Urothelium cell line (cell line): Measurements from ENCODE around the gene ESR1.

ENCODE experiments used
- DNase-seq: peaks from one replicate; pipeline ENCODE4 v3.0.0; 2011; ENCODE audit warnings: low spot score, mixed read lengths
- FAIRE-seq: peaks from 2 replicates; lab custom pipeline; 2011; peaks lifted over from hg19 to GRCh38; lab: Jason Lieb, UNC

ESR1 gene

GRCh38 chr6:152166897-152167296, 359.4 kb downstream of the ESR1 start:
- DNase-seq (no peak), FAIRE-seq (no peak)

GRCh38 chr6:152167641-152168603, 360.4 kb downstream of the ESR1 start:
- DNase-seq = no peak
- no peak for FAIRE-seq

DNA sequence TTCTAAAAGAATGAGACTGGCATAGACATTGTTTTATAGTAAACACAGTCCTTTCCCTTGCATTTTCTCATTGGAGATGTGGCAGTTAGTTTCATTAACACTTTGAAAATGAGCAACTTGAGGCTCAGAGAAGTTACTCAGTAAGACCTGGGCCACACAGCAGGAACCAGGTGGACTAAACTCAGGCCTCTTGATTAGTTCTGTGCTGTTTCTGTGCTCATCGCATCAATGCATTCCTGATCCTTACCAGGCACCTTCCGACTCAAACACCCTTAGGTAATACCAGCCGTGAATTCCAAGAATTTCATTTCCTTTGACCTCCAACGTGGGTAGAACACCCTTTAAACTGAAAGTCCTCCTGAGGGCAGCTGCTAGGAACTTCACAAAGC, 362.8 kb downstream of the ESR1 start:
- FAIRE-seq (no peak), DNase-seq (no peak)

GRCh38 chr6:152170702-152171667, 363.5 kb downstream of the ESR1 start:
- DNase-seq (no peak), FAIRE-seq (no peak)

DNA sequence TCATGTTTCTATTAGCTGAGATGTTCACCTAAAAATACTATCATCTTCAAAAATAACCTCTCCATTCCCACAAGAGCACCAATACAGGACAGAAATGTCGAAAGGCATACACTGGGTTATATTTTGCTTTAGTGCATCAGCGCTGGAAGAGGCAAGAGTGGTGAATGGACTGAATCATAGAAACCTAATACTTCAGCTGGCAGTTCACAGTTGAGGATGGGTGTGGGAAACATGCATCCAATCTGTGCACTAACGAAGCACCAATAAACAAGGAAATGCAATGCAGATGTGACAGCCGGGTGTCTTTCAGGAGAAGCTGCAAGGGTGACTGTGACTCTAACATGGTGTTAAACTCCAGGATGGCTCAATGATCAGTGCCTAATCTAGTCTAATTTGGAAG, 365.8 kb downstream of the ESR1 start:
- DNase-seq (no peak), FAIRE-seq (no peak)

- FAIRE-seq = no peak
These were observed 366.5 kb downstream of the ESR1 start for GRCh38 chr6:152173957-152174356.

DNA sequence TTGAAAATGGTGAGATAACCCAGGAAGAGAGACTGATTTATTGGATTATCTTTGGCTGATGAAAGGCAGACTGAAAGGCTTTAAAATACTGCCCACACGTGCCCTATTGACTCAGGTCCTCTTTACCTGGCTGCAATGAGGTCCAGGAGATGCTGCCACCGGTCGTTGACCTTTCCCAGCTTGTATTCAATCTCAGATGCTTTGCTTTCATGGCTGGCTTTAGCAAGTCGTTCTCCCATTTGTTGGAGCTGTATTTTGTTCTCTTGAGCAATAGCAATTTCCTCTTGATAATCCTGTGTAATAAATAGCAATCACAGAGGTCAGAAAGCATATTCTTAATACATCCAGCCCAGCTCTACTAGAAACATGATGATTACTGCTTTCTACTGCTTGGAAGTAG, 368.8 kb downstream of the ESR1 start:
- DNase-seq (no peak), FAIRE-seq (no peak)

More at GRCh38 chr6:152173957-152174356, 366.5 kb downstream of the ESR1 start:
- no peak for DNase-seq
